A673 (cell line): ENCODE results near the gene CDK8. TPM values are rescaled to one million over a fixed set of nuclear protein-coding genes. Genes with fewer than 3 reads are reported as not detected.

Source experiments
- BruUV-seq: library from RNA; stranded (reverse); fragments of 400-500 nt; replicated peaks from 2 replicates; lab custom pipeline; 2021; lab: Mats Ljungman, UMichigan
- CTCF ChIA-PET: fragments of 300-600 bp; sonication (Branson Sonifier 250); formaldehyde crosslinking; loops from one replicate; lab custom pipeline; 2022; ENCODE audit warnings: antibody characterized with exemption; lab: Charles Lee
- POLR2A ChIA-PET: fragments of 300-600 bp; sonication (Branson Sonifier 250); formaldehyde crosslinking; loops from one replicate; lab custom pipeline; 2022; ENCODE audit warnings: antibody characterized with exemption; ENCODE audit not compliant: low non-redundant PET; lab: Charles Lee
- DNase-seq: peaks from one replicate; pipeline ENCODE4 v3.0.0-alpha.2; 2015; ENCODE audit warnings: low spot score
- H3K27ac ChIP-seq: fragments of 200-600 bp; sonication (generic); 2 replicates; pipeline ENCODE4 v1.5.1; 2016; ENCODE audit warnings: mixed run types, low read depth, mild to moderate bottlenecking, mixed read lengths, antibody characterized with exemption, low read length; ENCODE audit not compliant: poor library complexity, severe bottlenecking
- H3K27me3 ChIP-seq: fragments of 200-600 bp; sonication (generic); replicated peaks from 2 replicates; pipeline ENCODE4 v1.6.1; 2017; ENCODE audit warnings: mixed run types, low read depth, mild to moderate bottlenecking, mixed read lengths, antibody characterized with exemption, low read length; ENCODE audit not compliant: insufficient read depth, poor library complexity
- H3K36me3 ChIP-seq: fragments of 200-600 bp; sonication (generic); 2 replicates; pipeline ENCODE4 v1.6.1; 2016; ENCODE audit warnings: mixed run types, mild to moderate bottlenecking, mixed read lengths, antibody characterized with exemption, low read length; ENCODE audit not compliant: insufficient read depth, poor library complexity, severe bottlenecking
- H3K4me1 ChIP-seq: fragments of 200-600 bp; sonication (generic); 2 replicates; pipeline ENCODE4 v1.6.1; 2017; ENCODE audit warnings: mixed run types, mild to moderate bottlenecking, mixed read lengths, antibody characterized with exemption, low read length; ENCODE audit not compliant: insufficient read depth, poor library complexity, severe bottlenecking
- H3K4me3 ChIP-seq: fragments of 200-600 bp; sonication (generic); 2 replicates; pipeline ENCODE4 v1.5.1; 2016; ENCODE audit warnings: low read depth, mixed run types, mild to moderate bottlenecking, mixed read lengths, low read length; ENCODE audit not compliant: poor library complexity, severe bottlenecking
- H3K9me3 ChIP-seq: fragments of 200-600 bp; sonication (generic); 2 replicates; pipeline ENCODE4 v1.6.1; 2016; ENCODE audit warnings: mixed run types, low read depth, mild to moderate bottlenecking, mixed read lengths, antibody characterized with exemption, low read length; ENCODE audit not compliant: poor library complexity, severe bottlenecking
- EZH2 ChIP-seq: fragments of 200-600 bp; sonication (generic); IDR thresholded peaks from 2 replicates; pipeline ENCODE4 v1.6.1; 2017; ENCODE audit warnings: borderline replicate concordance, low read depth, mild to moderate bottlenecking, mixed read lengths, antibody characterized with exemption, low read length; ENCODE audit not compliant: poor library complexity, severe bottlenecking
- intact Hi-C: fragments of 100-400 bp; cut with micrococcal nuclease; formaldehyde crosslinking; loops from one replicate; pipeline ENCODE4 v1.10.0; 2022; ENCODE audit not compliant: unreplicated experiment
- total RNA-seq: library from RNA; stranded (reverse); gene quantifications from 2 replicates; pipeline ENCODE4 v1.2.3, GENCODE V29; 2021
- TF ChIP-seq, protein P1 (sequence below): fragments of 300-800, 200-600 bp; sonication (generic); conservative IDR thresholded peaks from 2 replicates; pipeline ENCODE4 v1.5.1; 2017; ENCODE audit warnings: low read depth, mild to moderate bottlenecking, antibody characterized with exemption, low read length, moderate library complexity, mixed read lengths

CDK8 gene
- total RNA-seq, 1 experiment from 2014 or later = 23.1 TPM

DNA sequence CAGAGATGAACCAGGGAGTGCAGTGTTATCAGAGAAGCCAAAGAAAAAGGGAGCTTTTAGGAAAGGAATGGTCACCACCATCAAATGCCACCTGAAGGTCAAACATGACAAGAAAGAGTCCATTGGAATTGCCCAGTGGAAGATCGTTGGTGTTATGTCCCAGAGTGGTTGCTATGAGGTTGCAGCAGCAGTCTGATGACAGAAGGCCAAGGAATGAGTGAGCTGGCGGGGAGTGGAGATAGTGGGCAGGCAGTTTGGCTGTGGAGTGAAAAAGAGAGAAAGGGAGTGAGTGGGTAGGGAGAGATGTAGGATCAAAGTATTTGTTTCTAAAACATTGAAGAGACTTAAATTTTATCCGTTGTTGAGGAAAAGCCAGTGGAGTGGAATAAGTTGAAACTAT lies 186.2 kb downstream of the CDK8 start:
- Histone ChIP-seq H3K27me3 (no peaks in the 10 kb centered on the region), H3K4me1 (no peaks in the 10 kb centered on the region), H3K4me3 (no peak overlapping the region), H3K27ac (no peak overlapping the region), H3K36me3 (no peaks in the 10 kb centered on the region), H3K9me3 (peaks cover 23% of the 10 kb centered on the region)
- no TSS peak for BruUV-seq
- TF ChIP-seq, protein P1, sequence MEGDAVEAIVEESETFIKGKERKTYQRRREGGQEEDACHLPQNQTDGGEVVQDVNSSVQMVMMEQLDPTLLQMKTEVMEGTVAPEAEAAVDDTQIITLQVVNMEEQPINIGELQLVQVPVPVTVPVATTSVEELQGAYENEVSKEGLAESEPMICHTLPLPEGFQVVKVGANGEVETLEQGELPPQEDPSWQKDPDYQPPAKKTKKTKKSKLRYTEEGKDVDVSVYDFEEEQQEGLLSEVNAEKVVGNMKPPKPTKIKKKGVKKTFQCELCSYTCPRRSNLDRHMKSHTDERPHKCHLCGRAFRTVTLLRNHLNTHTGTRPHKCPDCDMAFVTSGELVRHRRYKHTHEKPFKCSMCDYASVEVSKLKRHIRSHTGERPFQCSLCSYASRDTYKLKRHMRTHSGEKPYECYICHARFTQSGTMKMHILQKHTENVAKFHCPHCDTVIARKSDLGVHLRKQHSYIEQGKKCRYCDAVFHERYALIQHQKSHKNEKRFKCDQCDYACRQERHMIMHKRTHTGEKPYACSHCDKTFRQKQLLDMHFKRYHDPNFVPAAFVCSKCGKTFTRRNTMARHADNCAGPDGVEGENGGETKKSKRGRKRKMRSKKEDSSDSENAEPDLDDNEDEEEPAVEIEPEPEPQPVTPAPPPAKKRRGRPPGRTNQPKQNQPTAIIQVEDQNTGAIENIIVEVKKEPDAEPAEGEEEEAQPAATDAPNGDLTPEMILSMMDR = no peak
- no peak for TF ChIP-seq EZH2
- intact Hi-C loops = no loop called here
- no peak for DNase-seq
- ChIA-PET CTCF (no interaction called here), POLR2A (no interaction called here)

DNA sequence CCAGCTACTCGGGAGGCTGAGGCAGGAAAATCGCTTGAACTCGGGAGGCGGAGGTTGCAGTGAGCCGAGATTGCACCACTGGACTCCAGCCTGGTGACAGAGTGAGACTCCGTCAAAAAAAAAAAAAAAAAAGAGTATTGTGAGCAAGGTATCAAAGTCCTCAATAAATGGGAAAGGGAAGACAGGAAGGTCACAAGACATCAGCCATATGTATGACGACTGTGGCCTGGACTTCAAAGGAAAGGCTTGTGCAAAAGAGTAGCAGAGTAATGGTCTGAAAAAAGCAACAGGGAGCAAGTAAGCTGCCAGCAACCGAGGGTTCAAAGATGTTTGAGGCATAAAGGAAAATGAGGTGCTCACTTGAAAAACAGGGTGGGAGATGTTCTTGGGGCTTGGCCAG lies 187.5 kb downstream of the CDK8 start:
- intact Hi-C loops = no loop called here
- TF ChIP-seq EZH2 = no peak
- TF ChIP-seq, protein P1 = no peak
- H3K27me3 ChIP-seq = no peaks in the 10 kb centered on the region
- H3K36me3 ChIP-seq = no peaks in the 10 kb centered on the region
- CTCF ChIA-PET = no interaction called here
- no peak overlapping the region for H3K4me3 ChIP-seq
- H3K4me1 ChIP-seq = no peaks in the 10 kb centered on the region
- H3K27ac ChIP-seq = no peak overlapping the region
- BruUV-seq = no TSS peak
- POLR2A ChIA-PET = no interaction called here
- H3K9me3 ChIP-seq = peaks cover 17% of the 10 kb centered on the region
- DNase-seq = no peak

DNA sequence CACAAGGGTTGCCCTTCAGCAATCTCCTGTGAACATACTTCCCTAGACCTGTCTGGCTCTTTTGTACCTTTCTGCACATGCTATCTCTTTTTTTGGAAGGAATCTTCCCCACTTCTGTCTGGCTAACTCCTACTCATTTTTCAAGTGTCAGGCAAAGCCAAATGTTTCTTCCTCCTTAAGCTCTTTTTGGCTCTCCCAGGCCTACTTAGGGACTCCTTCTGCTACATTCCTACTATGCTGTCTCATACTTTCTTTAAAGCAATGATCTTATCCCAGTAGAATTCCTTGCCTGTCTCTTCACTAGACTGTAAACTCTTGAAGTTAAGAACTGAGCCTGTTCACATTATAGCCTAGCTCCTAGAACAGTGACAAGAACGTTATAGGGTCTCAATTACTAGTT lies 188.6 kb downstream of the CDK8 start:
- H3K27ac ChIP-seq = no peak overlapping the region
- no peak for DNase-seq
- intact Hi-C loops = no loop called here
- TF ChIP-seq, protein P1 = no peak
- no peak for TF ChIP-seq EZH2
- no peaks in the 10 kb centered on the region for H3K36me3 ChIP-seq
- peaks cover 7% of the 10 kb centered on the region for H3K9me3 ChIP-seq
- H3K4me3 ChIP-seq = no peak overlapping the region
- POLR2A ChIA-PET = no interaction called here
- BruUV-seq = no TSS peak
- no peaks in the 10 kb centered on the region for H3K27me3 ChIP-seq
- H3K4me1 ChIP-seq = no peaks in the 10 kb centered on the region
- CTCF ChIA-PET = interaction anchor here (0.6 kb wide), 1 partner anchor 54 kb away, joined by 3 read pairs; no protein-coding TSS in a partner anchor
